ENCODE data around the gene ZMYM4. TPM values are rescaled to one million over a fixed set of nuclear protein-coding genes. Genes with fewer than 3 reads are reported as not detected.

ZMYM4 gene
- total and polyA plus RNA-seq, 3 donors from 2014 or later, result 63.5 to 73.5 (median 68.6) TPM

DNA sequence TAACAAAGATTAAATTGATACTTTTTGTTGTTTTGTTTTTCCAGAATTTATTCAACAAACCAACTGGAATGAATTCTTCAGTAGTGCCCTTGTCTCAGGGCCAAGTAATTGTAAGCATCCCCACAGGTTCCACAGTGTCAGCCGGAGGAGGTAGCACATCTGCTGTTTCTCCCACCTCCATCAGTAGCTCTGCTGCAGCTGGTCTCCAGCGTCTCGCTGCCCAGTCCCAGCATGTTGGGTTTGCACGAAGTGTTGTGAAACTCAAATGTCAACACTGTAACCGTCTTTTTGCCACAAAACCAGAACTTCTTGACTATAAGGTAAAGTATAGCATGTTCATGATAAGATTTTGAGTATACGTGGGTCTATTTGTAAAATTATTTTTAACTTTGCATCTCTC lies 118.5 kb downstream of the ZMYM4 start:
- Histone ChIP-seq H3K27me3 (no peaks in the 10 kb centered on the region), H3K36me3 (ENCODE audit: low read depth, missing control alignments) (no peaks in the 10 kb centered on the region), H3K4me3 (no peak overlapping the region), H3K4me1 (no peaks in the 10 kb centered on the region), H3K27ac (no peak overlapping the region), H3K9me3 (no peaks in the 10 kb centered on the region)
- DNase-seq, result no peak
- WGBS, 2 donors, result 66 to 80% methylated on average over 6 of the region's 6 CpGs
- intact Hi-C loops (cut with DNase I; ENCODE audit: low total_unique reads), result no loop called here
- TF ChIP-seq, protein P1, sequence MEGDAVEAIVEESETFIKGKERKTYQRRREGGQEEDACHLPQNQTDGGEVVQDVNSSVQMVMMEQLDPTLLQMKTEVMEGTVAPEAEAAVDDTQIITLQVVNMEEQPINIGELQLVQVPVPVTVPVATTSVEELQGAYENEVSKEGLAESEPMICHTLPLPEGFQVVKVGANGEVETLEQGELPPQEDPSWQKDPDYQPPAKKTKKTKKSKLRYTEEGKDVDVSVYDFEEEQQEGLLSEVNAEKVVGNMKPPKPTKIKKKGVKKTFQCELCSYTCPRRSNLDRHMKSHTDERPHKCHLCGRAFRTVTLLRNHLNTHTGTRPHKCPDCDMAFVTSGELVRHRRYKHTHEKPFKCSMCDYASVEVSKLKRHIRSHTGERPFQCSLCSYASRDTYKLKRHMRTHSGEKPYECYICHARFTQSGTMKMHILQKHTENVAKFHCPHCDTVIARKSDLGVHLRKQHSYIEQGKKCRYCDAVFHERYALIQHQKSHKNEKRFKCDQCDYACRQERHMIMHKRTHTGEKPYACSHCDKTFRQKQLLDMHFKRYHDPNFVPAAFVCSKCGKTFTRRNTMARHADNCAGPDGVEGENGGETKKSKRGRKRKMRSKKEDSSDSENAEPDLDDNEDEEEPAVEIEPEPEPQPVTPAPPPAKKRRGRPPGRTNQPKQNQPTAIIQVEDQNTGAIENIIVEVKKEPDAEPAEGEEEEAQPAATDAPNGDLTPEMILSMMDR (IDR thresholded peaks at IDR 0.05), result no peak
- no peak for TF ChIP-seq POLR2A (IDR thresholded peaks at IDR 0.05)

DNA sequence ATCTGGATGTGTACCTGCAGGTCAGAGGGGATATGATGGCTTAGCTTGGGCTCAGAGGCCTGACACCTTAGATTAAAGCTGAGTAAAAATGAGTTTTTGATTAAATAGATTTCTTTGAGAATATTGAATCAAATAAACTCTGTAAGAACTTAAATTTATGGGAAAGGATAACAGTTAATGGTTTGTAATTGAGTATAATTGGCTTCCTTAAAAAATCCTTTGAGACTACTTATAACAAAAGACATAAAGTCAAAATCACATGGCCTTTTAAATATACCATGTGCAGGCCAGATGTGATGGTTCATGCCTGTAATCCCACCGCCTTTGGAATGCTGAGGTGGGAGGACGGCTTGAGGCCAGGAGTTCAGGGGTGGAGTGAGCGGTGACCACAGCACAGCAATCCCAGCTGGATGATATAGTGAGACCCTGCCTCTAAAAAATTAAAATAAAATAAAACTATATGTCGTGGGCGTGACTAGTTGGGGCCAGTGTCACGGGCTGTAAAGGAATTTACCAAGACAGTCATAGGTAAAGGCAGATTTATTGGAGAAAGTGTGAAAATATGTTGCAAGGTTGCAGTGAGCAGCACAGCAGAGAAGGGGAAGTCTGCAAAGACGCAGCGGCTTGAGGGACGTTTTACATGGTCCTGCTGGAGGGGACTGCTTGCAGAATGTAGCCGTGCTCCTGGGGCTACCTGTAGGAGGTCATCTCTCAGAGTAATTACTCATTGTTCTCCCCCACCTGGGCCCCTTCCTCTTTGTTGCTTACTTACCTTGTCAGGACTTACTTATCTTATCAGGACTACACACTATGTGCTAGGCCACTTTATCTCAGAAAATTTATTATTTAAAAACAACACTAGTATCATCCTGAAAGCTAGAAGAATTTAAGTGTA lies 122.3 kb downstream of the ZMYM4 start:
- DNase-seq, result no peak
- 83 to 90% methylated on average over 10 of the region's 10 CpGs for WGBS, 2 donors
- TF ChIP-seq, protein P1 (IDR thresholded peaks at IDR 0.05), result no peak
- no peak for TF ChIP-seq POLR2A (IDR thresholded peaks at IDR 0.05)

DNA sequence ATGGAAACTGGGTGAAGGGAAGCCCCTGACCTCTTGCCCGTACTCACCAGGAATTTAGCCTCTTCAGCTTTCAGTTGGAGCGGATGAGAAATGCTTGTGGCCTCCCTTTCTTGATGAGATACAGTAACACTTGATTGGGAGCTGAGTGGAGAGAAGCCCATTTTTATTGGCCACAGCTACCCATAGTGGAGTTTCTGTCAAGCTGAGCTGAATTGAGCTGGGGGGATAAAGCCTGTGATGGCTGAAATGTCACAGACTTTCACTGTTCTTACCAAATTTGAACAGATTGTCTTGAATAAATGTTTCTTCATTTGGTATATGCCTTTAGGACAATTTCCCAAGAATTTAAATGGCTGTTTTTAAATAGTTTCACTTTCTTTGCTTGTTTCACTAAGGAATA lies 125.9 kb downstream of the ZMYM4 start:
- Histone ChIP-seq H3K9me3 (no peaks in the 10 kb centered on the region), H3K36me3 (ENCODE audit: low read depth, missing control alignments) (no peaks in the 10 kb centered on the region), H3K27ac (no peak overlapping the region), H3K4me3 (no peak overlapping the region), H3K4me1 (no peaks in the 10 kb centered on the region), H3K27me3 (no peaks in the 10 kb centered on the region)
- TF ChIP-seq, protein P1 (IDR thresholded peaks at IDR 0.05), result no peak
- TF ChIP-seq POLR2A (IDR thresholded peaks at IDR 0.05), result no peak
- DNase-seq, result no peak
- intact Hi-C loops (cut with DNase I; ENCODE audit: low total_unique reads), result no loop called here
- WGBS, 2 donors, result 76 to 82% methylated on average over 2 of the region's 2 CpGs

More for the DNA sequence above, 122.3 kb downstream of the ZMYM4 start:
- no peaks in the 10 kb centered on the region for H3K27me3 ChIP-seq
- H3K4me3 ChIP-seq, result no peak overlapping the region
- intact Hi-C loops (cut with DNase I; ENCODE audit: low total_unique reads), result no loop called here
- no peaks in the 10 kb centered on the region for H3K4me1 ChIP-seq
- H3K36me3 ChIP-seq (ENCODE audit: low read depth, missing control alignments), result no peaks in the 10 kb centered on the region
- no peaks in the 10 kb centered on the region for H3K9me3 ChIP-seq
- no peak overlapping the region for H3K27ac ChIP-seq

DNA sequence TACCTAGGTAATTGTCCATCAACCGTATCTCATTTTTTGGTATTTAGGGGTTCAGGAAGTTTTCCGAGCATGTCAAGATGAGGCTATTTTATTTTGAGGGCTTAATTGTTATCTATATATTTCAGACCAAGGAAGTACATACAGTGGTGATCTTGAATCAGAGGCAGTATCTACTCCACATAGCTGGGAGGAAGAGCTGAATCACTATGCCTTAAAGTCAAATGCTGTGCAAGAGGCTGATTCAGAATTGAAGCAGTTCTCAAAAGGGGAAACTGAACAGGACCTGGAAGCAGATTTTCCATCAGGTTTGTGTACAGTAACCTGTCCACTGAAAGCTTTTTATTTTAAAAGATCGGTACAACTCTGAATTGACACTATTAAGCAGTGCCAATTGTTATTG lies 130.2 kb downstream of the ZMYM4 start:
- DNase-seq, result no peak
- Histone ChIP-seq H3K4me1 (no peaks in the 10 kb centered on the region), H3K27ac (no peak overlapping the region), H3K36me3 (ENCODE audit: low read depth, missing control alignments) (no peaks in the 10 kb centered on the region), H3K9me3 (no peaks in the 10 kb centered on the region), H3K27me3 (no peaks in the 10 kb centered on the region), H3K4me3 (no peak overlapping the region)
- intact Hi-C loops (cut with DNase I; ENCODE audit: low total_unique reads), result no loop called here
- TF ChIP-seq, protein P1 (IDR thresholded peaks at IDR 0.05), result no peak
- TF ChIP-seq POLR2A (IDR thresholded peaks at IDR 0.05), result no peak
- WGBS, 2 donors, result 92% methylated on average over 3 of the region's 3 CpGs

DNA sequence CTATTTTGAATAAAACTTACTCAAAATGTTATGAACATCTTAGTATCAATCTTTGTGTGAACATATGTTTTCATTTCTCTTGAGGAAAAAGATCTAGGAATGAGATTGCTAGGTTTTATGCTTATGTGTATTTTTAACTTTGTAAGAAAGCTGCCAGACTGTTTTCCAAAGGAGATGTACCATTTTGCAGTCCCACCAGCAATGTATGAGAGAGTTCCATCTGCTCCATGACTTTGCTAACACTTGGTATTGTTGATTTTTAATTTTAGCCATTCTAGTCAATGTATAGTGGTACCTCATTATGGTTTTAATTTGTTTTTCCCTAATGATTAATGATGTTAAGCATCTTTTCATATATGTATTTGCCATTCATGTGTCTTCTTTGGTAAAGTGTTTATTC lies 132.5 kb downstream of the ZMYM4 start:
- no peak overlapping the region for H3K27ac ChIP-seq
- intact Hi-C loops (cut with DNase I; ENCODE audit: low total_unique reads), result no loop called here
- no peak for TF ChIP-seq POLR2A (IDR thresholded peaks at IDR 0.05)
- TF ChIP-seq, protein P1 (IDR thresholded peaks at IDR 0.05), result no peak
- no peak overlapping the region for H3K4me3 ChIP-seq
- H3K9me3 ChIP-seq, result no peaks in the 10 kb centered on the region
- H3K36me3 ChIP-seq (ENCODE audit: low read depth, missing control alignments), result no peaks in the 10 kb centered on the region
- no peak for DNase-seq
- no peaks in the 10 kb centered on the region for H3K27me3 ChIP-seq
- no peaks in the 10 kb centered on the region for H3K4me1 ChIP-seq
